ENCODE data around the gene KRT78.
"Not testable (repeated sequence)": the region's sequence is repeated elsewhere in the genome, so short reads cannot be mapped to it uniquely, and the experiment has no call there.

KRT78 gene

GRCh38 chr12:52809166-52809565 is 39.6 kb downstream of the KRT78 start:
- no peak for DNase-seq

- DNase-seq = no peak
These were observed 40.1 kb downstream of the KRT78 start for GRCh38 chr12:52808573-52809160.

GRCh38 chr12:52807544-52808470 is 41.0 kb downstream of the KRT78 start:
- no peak for DNase-seq

- DNase-seq = no peak
These were observed 41.8 kb downstream of the KRT78 start for GRCh38 chr12:52806821-52807543.

- no peak for DNase-seq
These were observed 42.5 kb downstream of the KRT78 start for GRCh38 chr12:52806169-52806811.

GRCh38 chr12:52805739-52806138 is 43.1 kb downstream of the KRT78 start:
- DNase-seq = no peak

GRCh38 chr12:52805000-52805399 is 43.8 kb downstream of the KRT78 start:
- DNase-seq = no peak

- DNase-seq = no peak
These were observed 46.4 kb downstream of the KRT78 start for GRCh38 chr12:52802442-52802841.

GRCh38 chr12:52801773-52802172 is 47.0 kb downstream of the KRT78 start:
- no peak for DNase-seq

GRCh38 chr12:52800259-52800917 is 48.4 kb downstream of the KRT78 start:
- DNase-seq = no peak

GRCh38 chr12:52799505-52800211 is 49.1 kb downstream of the KRT78 start:
- DNase-seq = no peak

- no peak for DNase-seq
These were observed 49.9 kb downstream of the KRT78 start for GRCh38 chr12:52798671-52799504.

- no peak for DNase-seq
These were observed 50.7 kb downstream of the KRT78 start for GRCh38 chr12:52798003-52798670.

GRCh38 chr12:52797529-52797894 is 51.3 kb downstream of the KRT78 start:
- DNase-seq = no peak

- DNase-seq = no peak
These were observed 51.8 kb downstream of the KRT78 start for GRCh38 chr12:52796839-52797528.

- no peak for DNase-seq
These were observed 52.4 kb downstream of the KRT78 start for GRCh38 chr12:52796429-52796794.

- DNase-seq = no peak
These were observed 52.9 kb downstream of the KRT78 start, which contains the start of gene KRT3 for GRCh38 chr12:52795694-52796428. TSS of gene KRT3 (minus strand) at chr12:52796117. CDS start at chr12:52796042, 75 bp downstream.

GRCh38 chr12:52795332-52795674 is 53.5 kb downstream of the KRT78 start:
- not testable (repeated sequence) for DNase-seq

Measured in stimulated activated CD4-positive, alpha-beta T cell treated with anti-CD3 and anti-CD28 coated beads, Interleukin-2, amount 100 ng/mL, for 24 hours (primary cell).